ENCODE data around the gene ROBO1.
A peak's percentile ranks its signal among the peaks of the same experiment; 100 is the strongest.

ROBO1 gene

GRCh38 chr3:78873641-78874040, 894.2 kb downstream of the ROBO1 start:
- DNase-seq (ENCODE audit: low spot score) = no peak

GRCh38 chr3:78872195-78872594, 895.6 kb downstream of the ROBO1 start:
- peak; percentile 45 for DNase-seq (ENCODE audit: low spot score)

GRCh38 chr3:78871048-78871447, 896.8 kb downstream of the ROBO1 start:
- peak; percentile 65 for DNase-seq (ENCODE audit: low spot score)

- DNase-seq (ENCODE audit: low spot score) = no peak
Observed at GRCh38 chr3:78870484-78870883, 897.3 kb downstream of the ROBO1 start.

- DNase-seq (ENCODE audit: low spot score) = no peak
Observed at GRCh38 chr3:78868570-78868969, 899.2 kb downstream of the ROBO1 start.

GRCh38 chr3:78867409-78868372, 900.1 kb downstream of the ROBO1 start:
- no peak for DNase-seq (ENCODE audit: low spot score)

GRCh38 chr3:78863306-78864203, 904.2 kb downstream of the ROBO1 start:
- DNase-seq (ENCODE audit: low spot score) = no peak

- no peak for DNase-seq (ENCODE audit: low spot score)
Observed at GRCh38 chr3:78861156-78861555, 906.6 kb downstream of the ROBO1 start.

GRCh38 chr3:78860567-78860966, 907.2 kb downstream of the ROBO1 start:
- no peak for DNase-seq (ENCODE audit: low spot score)

GRCh38 chr3:78858910-78859309, 908.9 kb downstream of the ROBO1 start:
- DNase-seq (ENCODE audit: low spot score) = peak; percentile 66

- no peak for DNase-seq (ENCODE audit: low spot score)
Observed at GRCh38 chr3:78858174-78858573, 909.6 kb downstream of the ROBO1 start.

GRCh38 chr3:78857494-78858111, 910.2 kb downstream of the ROBO1 start:
- no peak for DNase-seq (ENCODE audit: low spot score)

GRCh38 chr3:78856164-78856563, 911.6 kb downstream of the ROBO1 start:
- DNase-seq (ENCODE audit: low spot score) = no peak

- no peak for DNase-seq (ENCODE audit: low spot score)
Observed at GRCh38 chr3:78855190-78855589, 912.6 kb downstream of the ROBO1 start.

- no peak for DNase-seq (ENCODE audit: low spot score)
Observed at GRCh38 chr3:78848392-78849288, 919.2 kb downstream of the ROBO1 start.

- DNase-seq (ENCODE audit: low spot score) = no peak
Observed at GRCh38 chr3:78847603-78848002, 920.2 kb downstream of the ROBO1 start.

GRCh38 chr3:78847203-78847602, 920.6 kb downstream of the ROBO1 start:
- no peak for DNase-seq (ENCODE audit: low spot score)

- DNase-seq (ENCODE audit: low spot score) = peak; percentile 18
Observed at GRCh38 chr3:78846718-78847117, 921.1 kb downstream of the ROBO1 start.

GRCh38 chr3:78845605-78846004, 922.2 kb downstream of the ROBO1 start:
- no peak for DNase-seq (ENCODE audit: low spot score)

GRCh38 chr3:78844307-78844706, 923.5 kb downstream of the ROBO1 start:
- DNase-seq (ENCODE audit: low spot score) = no peak

- no peak for DNase-seq (ENCODE audit: low spot score)
Observed at GRCh38 chr3:78839693-78840092, 928.1 kb downstream of the ROBO1 start.

Data from SW480 (cell line).